ENCODE measurements around the gene SZT2. TPM values are rescaled to one million over a fixed set of nuclear protein-coding genes. Genes with fewer than 3 reads are reported as not detected.

SZT2 gene
- total RNA-seq, 1 donor from 2014 or later, result 11.0 TPM

GRCh38 chr1:43377831-43378230 is 11.9 kb upstream of the SZT2 start:
- Histone ChIP-seq H2AFZ (replicated peaks) (no peak overlapping the region), H3K4me3 (no peak overlapping the region), H3K36me3 (no peaks in the 10 kb centered on the region), H3K27ac (no peak overlapping the region), H3F3A (ENCODE audit: low read depth) (peaks cover 8% of the 10 kb centered on the region), H3K27me3 (no peaks in the 10 kb centered on the region), H3K4me1 (peaks cover 15% of the 10 kb centered on the region), H4K20me1 (ENCODE audit: low read depth) (peaks cover 6% of the 10 kb centered on the region), H3K79me2 (ENCODE audit: low read depth) (no peaks in the 10 kb centered on the region), H3K4me2 (no peak overlapping the region), H3K9me3 (ENCODE audit: low read depth) (no peaks in the 10 kb centered on the region), H3K9ac (no peak overlapping the region)
- peaks cover 16% of the 10 kb centered on the region for H3K4me1 Mint-ChIP-seq
- peaks cover 6% of the 10 kb centered on the region for H3K27me3 Mint-ChIP-seq (ENCODE audit: insufficient read depth, low read depth)
- no peak overlapping the region for H3K27ac Mint-ChIP-seq
- H3K4me3 Mint-ChIP-seq, result no peak overlapping the region
- no peaks in the 10 kb centered on the region for H3K9me3 Mint-ChIP-seq
- TF ChIP-seq EZH2 (IDR thresholded peaks at IDR 0.05), result no peak
- no peak for TF ChIP-seq CTCF (IDR thresholded peaks at IDR 0.05)
- TF ChIP-seq EZH2phosphoT487 (IDR thresholded peaks at IDR 0.05), result no peak
- no peak for DNase-seq (ENCODE audit: low spot score)
- peaks cover 5% of the 10 kb centered on the region for H3K36me3 Mint-ChIP-seq

- Histone ChIP-seq H3K79me2 (ENCODE audit: low read depth) (no peaks in the 10 kb centered on the region), H4K20me1 (ENCODE audit: low read depth) (peaks cover 7% of the 10 kb centered on the region), H2AFZ (replicated peaks) (no peak overlapping the region), H3K4me1 (peaks cover 17% of the 10 kb centered on the region), H3K27ac (no peak overlapping the region), H3F3A (ENCODE audit: low read depth) (peaks cover 8% of the 10 kb centered on the region), H3K4me3 (no peak overlapping the region), H3K36me3 (no peaks in the 10 kb centered on the region), H3K27me3 (no peaks in the 10 kb centered on the region), H3K4me2 (no peak overlapping the region), H3K9me3 (ENCODE audit: low read depth) (no peaks in the 10 kb centered on the region), H3K9ac (no peak overlapping the region)
- Mint-ChIP-seq H3K4me1 (peaks cover 16% of the 10 kb centered on the region), H3K4me3 (no peak overlapping the region), H3K27me3 (ENCODE audit: insufficient read depth, low read depth) (peaks cover 6% of the 10 kb centered on the region), H3K36me3 (peaks cover 5% of the 10 kb centered on the region), H3K27ac (no peak overlapping the region), H3K9me3 (no peaks in the 10 kb centered on the region)
- DNase-seq (ENCODE audit: low spot score), result no peak
- TF ChIP-seq EZH2phosphoT487 (IDR thresholded peaks at IDR 0.05) (no peak), EZH2 (IDR thresholded peaks at IDR 0.05) (no peak), CTCF (IDR thresholded peaks at IDR 0.05) (no peak)
These were observed 10.2 kb upstream of the SZT2 start for GRCh38 chr1:43379476-43379875.

GRCh38 chr1:43381612-43382011 is 8.1 kb upstream of the SZT2 start:
- H4K20me1 ChIP-seq (ENCODE audit: low read depth), result peaks cover 7% of the 10 kb centered on the region
- no peaks in the 10 kb centered on the region for H3K9me3 ChIP-seq (ENCODE audit: low read depth)
- Mint-ChIP-seq H3K4me1 (peaks cover 16% of the 10 kb centered on the region), H3K36me3 (peaks cover 12% of the 10 kb centered on the region), H3K9me3 (no peaks in the 10 kb centered on the region), H3K4me3 (no peak overlapping the region), H3K27me3 (ENCODE audit: insufficient read depth, low read depth) (peaks cover 6% of the 10 kb centered on the region), H3K27ac (no peak overlapping the region)
- H3K4me1 ChIP-seq, result peaks cover 17% of the 10 kb centered on the region
- peak overlapping the region; percentile 36 for H3K4me2 ChIP-seq
- TF ChIP-seq EZH2 (IDR thresholded peaks at IDR 0.05), result no peak
- no peak for DNase-seq (ENCODE audit: low spot score)
- no peak overlapping the region for H3K9ac ChIP-seq
- peak overlapping the region; percentile 63 for H3K27ac ChIP-seq
- no peaks in the 10 kb centered on the region for H3K79me2 ChIP-seq (ENCODE audit: low read depth)
- no peak overlapping the region for H2AFZ ChIP-seq (replicated peaks)
- H3K36me3 ChIP-seq, result no peaks in the 10 kb centered on the region
- H3F3A ChIP-seq (ENCODE audit: low read depth), result peaks cover 8% of the 10 kb centered on the region
- H3K27me3 ChIP-seq, result no peaks in the 10 kb centered on the region
- H3K4me3 ChIP-seq, result no peak overlapping the region

GRCh38 chr1:43382027-43382779 is 7.5 kb upstream of the SZT2 start:
- no peaks in the 10 kb centered on the region for H3K36me3 ChIP-seq

More at GRCh38 chr1:43382027-43382779, 7.5 kb upstream of the SZT2 start:
- Mint-ChIP-seq H3K9me3 (no peaks in the 10 kb centered on the region), H3K4me3 (peak overlapping the region; percentile 31), H3K36me3 (peaks cover 12% of the 10 kb centered on the region), H3K4me1 (peaks cover 13% of the 10 kb centered on the region), H3K27me3 (ENCODE audit: insufficient read depth, low read depth) (peaks cover 6% of the 10 kb centered on the region), H3K27ac (peak overlapping the region; percentile 87)
- Histone ChIP-seq H3K9me3 (ENCODE audit: low read depth) (no peaks in the 10 kb centered on the region), H3K4me1 (peaks cover 17% of the 10 kb centered on the region), H3K27ac (peak overlapping the region; percentile 63), H3F3A (ENCODE audit: low read depth) (peaks cover 8% of the 10 kb centered on the region), H3K27me3 (no peaks in the 10 kb centered on the region), H2AFZ (replicated peaks) (no peak overlapping the region), H3K4me3 (no peak overlapping the region), H3K4me2 (peak overlapping the region; percentile 36), H3K79me2 (ENCODE audit: low read depth) (no peaks in the 10 kb centered on the region), H3K9ac (no peak overlapping the region), H4K20me1 (ENCODE audit: low read depth) (peaks cover 7% of the 10 kb centered on the region)
- peak; percentile 62 for DNase-seq (ENCODE audit: low spot score)
- TF ChIP-seq EZH2phosphoT487 (IDR thresholded peaks at IDR 0.05) (no peak), CTCF (IDR thresholded peaks at IDR 0.05) (no peak), EZH2 (IDR thresholded peaks at IDR 0.05) (no peak)
